ENCODE measurements around the gene SPINK9. TPM values are rescaled to one million over a fixed set of nuclear protein-coding genes. Genes with fewer than 3 reads are reported as not detected.
"Not testable (repeated sequence)": the region's sequence is repeated elsewhere in the genome, so short reads cannot be mapped to it uniquely, and the experiment has no call there.

SPINK9 gene
- total RNA-seq, 4 donors from 2014 or later, result not detected

DNA sequence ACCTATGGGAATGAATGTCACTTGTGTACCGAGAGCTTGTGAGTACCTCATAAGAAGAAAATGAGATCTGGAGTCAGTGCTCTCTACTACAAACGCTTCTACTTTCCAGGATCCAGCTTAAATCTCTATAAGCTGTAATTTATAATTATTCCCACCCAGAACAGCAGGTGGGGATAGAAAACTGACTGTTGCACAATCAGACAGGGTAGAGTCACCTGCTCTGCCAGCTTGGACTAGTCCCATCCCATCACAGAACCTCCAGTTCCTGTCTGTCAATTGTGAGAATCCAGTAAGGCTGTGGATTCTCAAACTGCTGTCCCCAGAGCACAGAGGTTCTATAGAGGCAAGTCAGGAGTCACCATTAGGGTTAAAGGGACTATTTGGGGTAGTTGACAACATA lies 21.2 kb upstream of the SPINK9 start:
- Histone ChIP-seq H3K4me1 (no peaks in the 10 kb centered on the region), H3K4me3 (no peak overlapping the region), H3K27ac (no peak overlapping the region), H3K36me3 (no peaks in the 10 kb centered on the region), H3K27me3 (no peaks in the 10 kb centered on the region), H3K9me3 (no peaks in the 10 kb centered on the region)
- intact Hi-C loops (cut with DNase I; ENCODE audit: low total_unique reads), result no loop called here
- TF ChIP-seq, protein P1, sequence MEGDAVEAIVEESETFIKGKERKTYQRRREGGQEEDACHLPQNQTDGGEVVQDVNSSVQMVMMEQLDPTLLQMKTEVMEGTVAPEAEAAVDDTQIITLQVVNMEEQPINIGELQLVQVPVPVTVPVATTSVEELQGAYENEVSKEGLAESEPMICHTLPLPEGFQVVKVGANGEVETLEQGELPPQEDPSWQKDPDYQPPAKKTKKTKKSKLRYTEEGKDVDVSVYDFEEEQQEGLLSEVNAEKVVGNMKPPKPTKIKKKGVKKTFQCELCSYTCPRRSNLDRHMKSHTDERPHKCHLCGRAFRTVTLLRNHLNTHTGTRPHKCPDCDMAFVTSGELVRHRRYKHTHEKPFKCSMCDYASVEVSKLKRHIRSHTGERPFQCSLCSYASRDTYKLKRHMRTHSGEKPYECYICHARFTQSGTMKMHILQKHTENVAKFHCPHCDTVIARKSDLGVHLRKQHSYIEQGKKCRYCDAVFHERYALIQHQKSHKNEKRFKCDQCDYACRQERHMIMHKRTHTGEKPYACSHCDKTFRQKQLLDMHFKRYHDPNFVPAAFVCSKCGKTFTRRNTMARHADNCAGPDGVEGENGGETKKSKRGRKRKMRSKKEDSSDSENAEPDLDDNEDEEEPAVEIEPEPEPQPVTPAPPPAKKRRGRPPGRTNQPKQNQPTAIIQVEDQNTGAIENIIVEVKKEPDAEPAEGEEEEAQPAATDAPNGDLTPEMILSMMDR (IDR thresholded peaks at IDR 0.05), result no peak
- TF ChIP-seq POLR2A (IDR thresholded peaks at IDR 0.05), result no peak
- no peak for TF ChIP-seq POLR2AphosphoS5 (IDR thresholded peaks at IDR 0.05)
- TF ChIP-seq EP300 (IDR thresholded peaks at IDR 0.05; ENCODE audit: low read depth), result no peak
- in situ Hi-C loops (cut with MboI; ENCODE audit: low pct_ligation_motif_present in 1 of 4, low pct_unique_long_range_greater_than_20kb in 1 of 4, low sequenced_read_pairs in 3 of 4), result no loop called here
- 89 to 92% methylated on average over 2 of the region's 2 CpGs for WGBS, 2 donors (ENCODE audit: low coverage in 1 of 2)
- no peak for DNase-seq

DNA sequence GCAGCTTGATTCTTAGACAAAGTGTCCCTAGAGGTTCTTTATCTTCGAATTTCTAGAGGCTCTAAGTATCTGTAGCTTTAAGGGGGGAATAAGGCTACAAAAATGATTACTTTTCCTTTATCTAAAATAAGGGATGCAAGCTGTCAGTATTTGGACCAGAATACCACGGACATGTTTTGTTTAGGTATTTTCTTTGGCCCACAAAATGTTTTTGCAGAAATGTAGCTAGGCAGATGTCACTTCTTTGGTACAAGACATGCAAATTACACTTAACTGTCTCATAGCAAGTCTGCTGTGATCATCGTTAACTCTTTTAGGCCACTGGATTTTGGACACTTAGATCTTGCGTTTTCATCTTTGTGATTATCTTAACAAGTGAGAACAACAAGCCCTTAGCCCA lies 20.6 kb upstream of the SPINK9 start:
- Histone ChIP-seq H3K27ac (no peak overlapping the region), H3K36me3 (no peaks in the 10 kb centered on the region), H3K4me3 (no peak overlapping the region), H3K9me3 (no peaks in the 10 kb centered on the region), H3K27me3 (no peaks in the 10 kb centered on the region), H3K4me1 (no peaks in the 10 kb centered on the region)
- WGBS, 2 donors (ENCODE audit: low coverage in 1 of 2), result 61 to 79% methylated on average over 4 of the region's 4 CpGs
- intact Hi-C loops (cut with DNase I; ENCODE audit: low total_unique reads), result no loop called here
- in situ Hi-C loops (cut with MboI; ENCODE audit: low pct_ligation_motif_present in 1 of 4, low pct_unique_long_range_greater_than_20kb in 1 of 4, low sequenced_read_pairs in 3 of 4), result no loop called here
- TF ChIP-seq POLR2AphosphoS5 (IDR thresholded peaks at IDR 0.05), result no peak
- no peak for TF ChIP-seq EP300 (IDR thresholded peaks at IDR 0.05; ENCODE audit: low read depth)
- TF ChIP-seq POLR2A (IDR thresholded peaks at IDR 0.05), result no peak
- TF ChIP-seq, protein P1 (IDR thresholded peaks at IDR 0.05), result no peak
- no peak for DNase-seq

DNA sequence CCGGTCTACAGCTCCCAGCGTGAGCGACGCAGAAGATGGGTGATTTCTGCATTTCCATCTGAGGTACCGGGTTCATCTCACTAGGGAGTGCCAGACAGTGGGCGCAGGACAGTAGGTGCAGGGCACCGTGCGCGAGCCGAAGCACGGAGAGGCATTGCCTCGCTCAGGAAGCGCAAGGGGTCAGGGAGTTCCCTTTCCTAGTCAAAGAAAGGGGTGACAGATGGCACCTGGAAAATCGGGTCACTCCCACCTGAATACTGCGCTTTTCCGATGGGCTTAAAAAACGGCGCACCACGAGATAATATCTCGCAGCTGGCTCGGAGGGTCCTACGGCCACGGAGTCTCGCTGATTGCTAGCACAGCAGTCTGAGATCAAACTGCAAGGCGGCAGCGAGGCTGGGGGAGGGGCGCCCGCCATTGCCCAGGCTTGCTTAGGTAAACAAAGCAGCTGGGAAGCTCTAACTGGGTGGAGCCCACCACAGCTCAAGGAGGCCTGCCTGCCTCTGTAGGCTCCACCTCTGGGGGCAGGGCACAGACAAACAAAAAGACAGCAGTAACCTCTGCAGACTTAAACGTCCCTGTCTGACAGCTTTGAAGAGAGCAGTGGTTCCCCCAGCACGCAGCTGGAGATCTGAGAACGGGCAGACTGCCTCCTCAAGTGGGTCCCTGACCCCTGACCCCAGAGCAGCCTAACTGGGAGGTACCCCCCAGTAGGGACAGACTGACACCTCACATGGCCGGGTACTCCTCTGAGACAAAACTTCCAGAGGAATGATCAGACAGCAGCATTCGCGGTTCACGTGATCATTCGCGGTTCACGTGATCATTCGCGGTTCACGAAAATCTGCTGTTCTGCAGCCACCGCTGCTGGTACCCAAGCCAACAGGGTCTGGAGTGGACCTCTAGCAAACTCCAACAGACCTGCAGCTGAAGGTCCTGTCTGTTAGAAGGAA lies 15.1 kb upstream of the SPINK9 start:
- Histone ChIP-seq H3K4me3 (peak overlapping the region in 3 of 4 donors; percentile 19 to 31 (median 29)), H3K27ac (peak overlapping the region in 1 of 4 donors; percentile 39)
- H3K9me3 ChIP-seq; H3K36me3 ChIP-seq; in situ Hi-C loops (cut with MboI; ENCODE audit: low pct_ligation_motif_present in 1 of 4, low pct_unique_long_range_greater_than_20kb in 1 of 4, low sequenced_read_pairs in 3 of 4); intact Hi-C loops (cut with DNase I; ENCODE audit: low total_unique reads); H3K4me1 ChIP-seq; DNase-seq; H3K27me3 ChIP-seq: not testable (repeated sequence)
- 19 to 67% methylated on average over 7 to 30 of the region's 42 CpGs for WGBS, 2 donors (ENCODE audit: low coverage in 1 of 2)

DNA sequence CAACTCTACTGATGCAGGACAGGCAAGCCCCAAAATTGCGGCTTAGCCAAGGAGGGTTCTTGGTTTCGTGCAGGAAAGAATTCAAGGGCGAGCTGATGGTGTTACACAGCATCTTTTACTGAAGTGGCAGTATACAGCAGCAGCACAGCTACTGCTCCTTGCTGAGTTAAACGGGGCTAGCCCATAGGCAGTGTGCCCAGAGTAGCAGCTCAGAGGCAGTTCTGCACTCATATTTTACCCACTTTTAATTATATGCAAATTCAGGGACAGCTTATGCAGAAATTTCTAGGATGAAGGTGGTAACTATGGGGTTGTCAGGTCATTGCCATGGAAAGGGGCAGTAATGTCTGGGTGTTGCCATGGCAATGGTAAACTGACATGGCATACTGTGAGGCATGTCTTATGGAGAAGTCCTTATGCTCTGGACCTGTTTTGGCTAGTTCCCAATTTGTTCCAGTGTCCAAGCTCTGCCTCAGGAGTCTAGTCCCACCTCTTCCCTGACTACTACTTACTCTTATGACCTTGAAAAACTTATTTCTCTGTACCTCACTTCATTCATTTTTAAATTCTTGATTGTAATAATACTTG lies 2.0 kb upstream of the SPINK9 start:
- TF ChIP-seq EP300 (IDR thresholded peaks at IDR 0.05; ENCODE audit: low read depth) (no peak), POLR2AphosphoS5 (IDR thresholded peaks at IDR 0.05) (no peak)
- intact Hi-C loops (cut with DNase I; ENCODE audit: low total_unique reads), result no loop called here
- DNase-seq, result no peak
- H3K4me3 ChIP-seq, result no peak overlapping the region
- H3K9me3 ChIP-seq, result no peaks in the 10 kb centered on the region
- no peak overlapping the region for H3K27ac ChIP-seq
- 91 to 100% methylated on average over 1 to 4 of the region's 4 CpGs for WGBS, 2 donors (ENCODE audit: low coverage in 1 of 2)
- H3K4me1 ChIP-seq, result no peaks in the 10 kb centered on the region
- H3K27me3 ChIP-seq, result no peaks in the 10 kb centered on the region
- in situ Hi-C loops (cut with MboI; ENCODE audit: low pct_ligation_motif_present in 1 of 4, low pct_unique_long_range_greater_than_20kb in 1 of 4, low sequenced_read_pairs in 3 of 4), result no loop called here
- H3K36me3 ChIP-seq, result no peaks in the 10 kb centered on the region

DNA sequence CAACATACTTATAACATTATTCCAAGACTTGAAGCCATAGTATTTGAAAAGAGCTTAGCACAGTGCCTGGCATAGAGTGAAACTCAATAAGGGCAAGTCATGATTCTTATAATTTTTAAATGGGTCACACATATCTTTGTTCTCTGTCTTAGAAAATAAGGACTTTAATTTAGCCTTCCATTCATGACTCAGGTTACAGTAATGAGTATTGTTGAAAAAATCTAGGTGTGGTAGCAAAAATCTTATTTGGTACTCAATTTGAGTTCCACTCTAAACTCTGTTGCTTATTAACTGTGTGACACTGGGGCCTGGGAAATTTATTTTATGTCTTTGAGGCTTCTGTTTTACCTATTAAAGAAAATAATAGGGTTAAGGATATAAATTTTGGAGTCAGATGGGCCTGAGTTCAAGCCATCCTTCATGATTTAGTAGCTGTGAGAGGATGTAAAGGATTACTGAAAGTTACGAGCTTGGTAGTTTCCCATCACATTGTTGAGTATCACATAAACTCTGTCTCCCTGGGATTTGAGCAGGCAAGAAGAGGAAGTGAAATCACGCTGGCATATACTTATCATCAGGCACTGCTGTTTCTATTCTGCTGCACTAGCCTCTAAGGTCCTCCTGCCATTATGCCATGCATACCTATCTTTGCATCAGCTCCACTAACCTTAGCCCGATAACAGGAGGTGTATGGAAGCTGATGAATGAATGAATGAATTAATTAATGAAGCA lies 1.5 kb downstream of the SPINK9 start:
- 66 to 86% methylated on average over 2 to 3 of the region's 3 CpGs for WGBS, 2 donors (ENCODE audit: low coverage in 1 of 2)
- in situ Hi-C loops (cut with MboI; ENCODE audit: low pct_ligation_motif_present in 1 of 4, low pct_unique_long_range_greater_than_20kb in 1 of 4, low sequenced_read_pairs in 3 of 4) (no loop called here), intact Hi-C loops (cut with DNase I; ENCODE audit: low total_unique reads) (no loop called here)
- Histone ChIP-seq H3K4me1 (no peaks in the 10 kb centered on the region), H3K27me3 (no peaks in the 10 kb centered on the region), H3K27ac (no peak overlapping the region), H3K9me3 (no peaks in the 10 kb centered on the region), H3K4me3 (no peak overlapping the region), H3K36me3 (no peaks in the 10 kb centered on the region)
- no peak for DNase-seq
- TF ChIP-seq, protein P1 (IDR thresholded peaks at IDR 0.05), result no peak
- TF ChIP-seq POLR2AphosphoS5 (IDR thresholded peaks at IDR 0.05), result no peak
- no peak for TF ChIP-seq POLR2A (IDR thresholded peaks at IDR 0.05)
- TF ChIP-seq EP300 (IDR thresholded peaks at IDR 0.05; ENCODE audit: low read depth), result no peak

All from transverse colon (tissue), 4 donors.